Endodermal cell (in vitro differentiated cells): ENCODE data around the gene CAMK2D. TPM values are rescaled to one million over a fixed set of nuclear protein-coding genes. Genes with fewer than 3 reads are reported as not detected.

Source experiments
- DNase-seq: peaks from one replicate; pipeline ENCODE4 v3.0.0-alpha.2; 2017
- H3K27ac ChIP-seq: 2 replicates; pipeline ENCODE4 v1.5.1; 2013; ENCODE audit warnings: mild to moderate bottlenecking, low read depth, low read length, moderate library complexity
- H3K27me3 ChIP-seq: 2 replicates; pipeline ENCODE4 v1.6.1; 2013; ENCODE audit warnings: mild to moderate bottlenecking, low read length, moderate library complexity; ENCODE audit not compliant: insufficient read depth, control insufficient read depth, poor library complexity, severe bottlenecking
- H3K36me3 ChIP-seq: 2 replicates; pipeline ENCODE4 v1.7.0; 2013; ENCODE audit warnings: mild to moderate bottlenecking, low read length, moderate library complexity; ENCODE audit not compliant: control insufficient read depth, insufficient read depth
- H3K4me1 ChIP-seq: one replicate; pipeline ENCODE4 v1.7.0; 2013; ENCODE audit warnings: low read length; ENCODE audit not compliant: control insufficient read depth, insufficient read depth
- H3K4me3 ChIP-seq: 2 replicates; pipeline ENCODE4 v1.5.1; 2013; ENCODE audit warnings: mild to moderate bottlenecking, low read length, moderate library complexity
- H3K9ac ChIP-seq: 2 replicates; pipeline ENCODE4 v1.6.1; 2013; ENCODE audit warnings: mild to moderate bottlenecking, low read length, moderate library complexity; ENCODE audit not compliant: poor library complexity, severe bottlenecking; ENCODE audit errors: extremely low read depth
- H3K9me3 ChIP-seq: 2 replicates; pipeline ENCODE4 v1.6.1; 2013; ENCODE audit warnings: mild to moderate bottlenecking, low read length, moderate library complexity; ENCODE audit not compliant: control insufficient read depth
- H3K27ac Mint-ChIP-seq: 2 replicates; pipeline ENCODE4 v1.8.0; 2020; ENCODE audit warnings: mixed read lengths
- H3K27me3 Mint-ChIP-seq: 2 replicates; pipeline ENCODE4 v1.8.0; 2021; ENCODE audit warnings: mild to moderate bottlenecking, mixed read lengths; ENCODE audit not compliant: insufficient read depth
- H3K36me3 Mint-ChIP-seq: 2 replicates; pipeline ENCODE4 v1.8.0; 2020; ENCODE audit warnings: low read depth, mixed read lengths
- H3K4me1 Mint-ChIP-seq: 2 replicates; pipeline ENCODE4 v1.8.0; 2020; ENCODE audit warnings: mixed read lengths
- H3K4me3 Mint-ChIP-seq: 2 replicates; pipeline ENCODE4 v1.8.0; 2020; ENCODE audit warnings: mild to moderate bottlenecking, moderate library complexity, mixed read lengths
- H3K9me3 Mint-ChIP-seq: 2 replicates; pipeline ENCODE4 v1.8.0; 2020; ENCODE audit warnings: mild to moderate bottlenecking, mixed read lengths
- CTCF ChIP-seq: fragments of 200-600 bp; sonication (generic); conservative IDR thresholded peaks from 2 replicates; pipeline ENCODE4 v1.5.0; 2021; ENCODE audit warnings: antibody characterized with exemption, mild to moderate bottlenecking
- WGBS, 2 experiments: methylation state at CpG; one replicate each; pipeline versions ENCODE4 v1.1.5 to v1.1.7; 2013; ENCODE audit warnings: missing lambda C conversion rate in 2 of 2, mixed read lengths in 1 of 2; ENCODE audit not compliant: insufficient coverage in 1 of 2, insufficient read length in 1 of 2; 5-methylcytosine and 5-hydroxymethylcytosine counted together
- total RNA-seq, 2 donors: library from RNA; stranded (reverse); fragmentation: NEBNext Ultra II Directional in 1 of 2; extraction: Animal tissue kit (Norgen Biotek cat#: 25700) in 1 of 2; gene quantifications; 2 replicates in 1 of 2; 3 replicates in 1 of 2; pipeline ENCODE4 v1.2.1, GENCODE V29; 2021

Gene CAMK2D
- total RNA-seq, 2 donors from 2014 or later: 91.1 to 120 TPM

GRCh38 chr4:113561758-113562157 lies 199.8 kb downstream of the CAMK2D start:
- Mint-ChIP-seq H3K36me3 (peaks cover 14% of the 10 kb centered on the region), H3K4me3 (no peak overlapping the region), H3K4me1 (peaks cover 13% of the 10 kb centered on the region), H3K27me3 (no peaks in the 10 kb centered on the region), H3K9me3 (no peaks in the 10 kb centered on the region), H3K27ac (no peak overlapping the region)
- WGBS, 2 experiments: 90 to 97% methylated on average over 2 of the region's 2 CpGs
- Histone ChIP-seq H3K36me3 (peaks cover 9% of the 10 kb centered on the region), H3K4me1 (peaks cover 3% of the 10 kb centered on the region), H3K27me3 (no peaks in the 10 kb centered on the region), H3K4me3 (no peak overlapping the region), H3K9ac (no peak overlapping the region), H3K27ac (no peak overlapping the region), H3K9me3 (no peaks in the 10 kb centered on the region)
- no peak for DNase-seq
- TF ChIP-seq CTCF: no peak

DNA sequence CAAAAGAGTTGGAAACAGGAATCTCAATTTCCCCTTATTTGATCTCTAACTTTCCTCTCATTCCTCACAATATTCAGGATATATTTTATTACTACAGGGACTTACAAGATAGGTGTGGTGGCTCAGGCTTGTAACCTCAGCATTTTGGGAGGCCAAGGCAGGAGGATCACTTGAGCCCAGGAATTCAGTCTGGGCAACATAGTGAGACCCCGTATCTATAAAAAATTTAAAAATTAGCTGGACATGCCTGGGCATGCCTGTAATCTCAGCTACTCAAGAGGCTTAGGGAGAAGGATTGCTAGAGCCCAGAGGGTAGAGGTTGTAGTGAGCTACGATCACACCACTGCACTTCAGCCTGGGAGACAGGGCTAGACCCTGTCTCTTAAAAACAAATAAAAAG lies 200.4 kb downstream of the CAMK2D start:
- Mint-ChIP-seq H3K27ac (peak overlapping the region; percentile 16), H3K4me1 (peaks cover 7% of the 10 kb centered on the region)
- 83 to 96% methylated on average over 1 to 2 of the region's 2 CpGs for WGBS, 2 experiments

DNA sequence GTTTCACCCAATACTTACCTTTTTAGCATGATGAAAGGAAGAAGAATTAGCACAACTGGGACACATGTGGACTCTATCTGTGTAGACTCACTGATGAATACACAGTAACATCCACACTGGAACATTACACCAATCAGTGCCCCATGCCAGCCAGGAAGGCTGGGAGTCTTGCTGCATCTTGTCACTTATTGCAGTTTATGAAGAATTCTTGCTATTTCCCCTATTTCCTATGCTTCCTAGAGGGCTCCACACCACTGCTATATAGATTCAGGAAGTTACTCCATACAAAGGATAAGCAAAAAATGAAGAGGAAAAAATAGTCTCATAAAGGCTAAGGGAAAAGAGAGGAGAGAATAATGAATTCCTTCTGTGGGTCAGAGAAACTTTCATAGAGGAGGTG lies 201.0 kb downstream of the CAMK2D start:
- Histone ChIP-seq H3K27ac (no peak overlapping the region), H3K4me3 (no peak overlapping the region), H3K36me3 (peaks cover 9% of the 10 kb centered on the region), H3K27me3 (no peaks in the 10 kb centered on the region), H3K4me1 (peaks cover 5% of the 10 kb centered on the region), H3K9me3 (no peaks in the 10 kb centered on the region), H3K9ac (peak overlapping the region; percentile 16)
- no peak for TF ChIP-seq CTCF
- Mint-ChIP-seq H3K9me3 (no peaks in the 10 kb centered on the region), H3K4me1 (peaks cover 6% of the 10 kb centered on the region), H3K4me3 (no peak overlapping the region), H3K27me3 (no peaks in the 10 kb centered on the region), H3K27ac (peak overlapping the region; percentile 16), H3K36me3 (peaks cover 14% of the 10 kb centered on the region)
- DNase-seq: no peak

More for the DNA sequence above, 200.4 kb downstream of the CAMK2D start:
- no peaks in the 10 kb centered on the region for H3K9me3 Mint-ChIP-seq
- no peaks in the 10 kb centered on the region for H3K27me3 ChIP-seq
- peaks cover 9% of the 10 kb centered on the region for H3K36me3 ChIP-seq
- no peaks in the 10 kb centered on the region for H3K9me3 ChIP-seq
- peak overlapping the region; percentile 16 for H3K9ac ChIP-seq
- H3K4me3 Mint-ChIP-seq: no peak overlapping the region
- no peak for DNase-seq
- peaks cover 3% of the 10 kb centered on the region for H3K4me1 ChIP-seq
- no peak overlapping the region for H3K4me3 ChIP-seq
- no peak for TF ChIP-seq CTCF
- H3K27me3 Mint-ChIP-seq: no peaks in the 10 kb centered on the region
- H3K27ac ChIP-seq: no peak overlapping the region
- peaks cover 14% of the 10 kb centered on the region for H3K36me3 Mint-ChIP-seq
